IMR-90 (cell line): ENCODE data around the gene DLL1. TPM values are rescaled to one million over a fixed set of nuclear protein-coding genes. Genes with fewer than 3 reads are reported as not detected.

ENCODE experiments used
- ATAC-seq: fragments of 200-7000 bp; cut with Tn5 transposase; 2 replicates; pipeline ENCODE4 v1.9.1; 2020; ENCODE audit warnings: low read depth, mild to moderate bottlenecking, moderate library complexity
- BruUV-seq: library from RNA; stranded (reverse); fragments of 400-500 nt; replicated peaks from 2 replicates; lab custom pipeline; 2021; lab: Mats Ljungman, UMichigan
- CTCF ChIA-PET: fragments of 300-600 bp; formaldehyde crosslinking; extraction: SDS; loops from one replicate; lab custom pipeline; 2021; ENCODE audit warnings: antibody characterized with exemption; lab: Yijun Ruan, JAX
- POLR2A ChIA-PET: fragments of 300-600 bp; sonication (Branson Sonifier 250); formaldehyde crosslinking; loops from one replicate; lab custom pipeline; 2022; ENCODE audit warnings: antibody characterized with exemption; ENCODE audit not compliant: unreplicated experiment; lab: Charles Lee
- DNase-seq: peaks from one replicate; pipeline ENCODE4 v3.0.0; 2013
- H2AFZ ChIP-seq: replicated peaks from 2 replicates; pipeline ENCODE3; 2013; ENCODE audit warnings: low read length, mild to moderate bottlenecking; ENCODE audit not compliant: poor library complexity
- H2AK5ac ChIP-seq: 2 replicates; pipeline ENCODE4 v1.6.1; 2013; ENCODE audit warnings: low read depth, low read length, inconsistent platforms
- H2AK9ac ChIP-seq: replicated peaks from 2 replicates; pipeline ENCODE3; 2013; ENCODE audit warnings: mild to moderate bottlenecking, low read depth, low read length, moderate library complexity; ENCODE audit not compliant: poor library complexity
- H2BK120ac ChIP-seq: 2 replicates; pipeline ENCODE4 v1.6.1; 2013; ENCODE audit warnings: low read depth, low read length, inconsistent platforms
- H2BK15ac ChIP-seq: 3 replicates; pipeline ENCODE4 v1.6.1; 2013; ENCODE audit warnings: low read depth, low read length, inconsistent platforms
- H2BK20ac ChIP-seq: 2 replicates; pipeline ENCODE4 v1.6.1; 2013; ENCODE audit warnings: low read depth, mild to moderate bottlenecking, inconsistent platforms, low read length, moderate library complexity
- H2BK5ac ChIP-seq: 2 replicates; pipeline ENCODE4 v1.6.1; 2013; ENCODE audit warnings: mild to moderate bottlenecking, low read depth, low read length, inconsistent platforms; ENCODE audit not compliant: poor library complexity, severe bottlenecking
- H3K14ac ChIP-seq: replicated peaks from 2 replicates; pipeline ENCODE4 v1.6.1; 2013; ENCODE audit warnings: low read depth, low read length, inconsistent platforms
- H3K18ac ChIP-seq: 2 replicates; pipeline ENCODE4 v1.6.1; 2013; ENCODE audit warnings: low read depth, low read length, control low read depth
- H3K23ac ChIP-seq: 2 replicates; pipeline ENCODE4 v1.6.1; 2013; ENCODE audit warnings: low read depth, low read length, inconsistent platforms
- H3K27ac ChIP-seq: 2 replicates; pipeline ENCODE4 v1.5.1; 2013; ENCODE audit warnings: mild to moderate bottlenecking, control low read depth, low read length; ENCODE audit not compliant: insufficient read depth
- H3K27me3 ChIP-seq: 2 replicates; pipeline ENCODE4 v1.6.1; 2013; ENCODE audit warnings: low read length; ENCODE audit not compliant: control insufficient read depth, insufficient read depth
- H3K36me3 ChIP-seq: 2 replicates; pipeline ENCODE4 v1.6.1; 2013; ENCODE audit warnings: low read length, mixed read lengths; ENCODE audit not compliant: control insufficient read depth, insufficient read depth
- H3K4ac ChIP-seq: 2 replicates; pipeline ENCODE4 v1.6.1; 2013; ENCODE audit warnings: low read depth, low read length, inconsistent platforms
- H3K4me1 ChIP-seq: 2 replicates; pipeline ENCODE4 v1.6.1; 2013; ENCODE audit warnings: low read length, mixed read lengths; ENCODE audit not compliant: control insufficient read depth, insufficient read depth
- H3K4me2 ChIP-seq: 2 replicates; pipeline ENCODE4 v1.6.1; 2013; ENCODE audit warnings: low read depth, mild to moderate bottlenecking, control low read depth, low read length, moderate library complexity
- H3K4me3 ChIP-seq: 2 replicates; pipeline ENCODE4 v1.5.1; 2013; ENCODE audit warnings: low read depth, mild to moderate bottlenecking, control low read depth, low read length, moderate library complexity; ENCODE audit not compliant: insufficient read depth
- H3K56ac ChIP-seq: 2 replicates; pipeline ENCODE4 v1.6.1; 2013; ENCODE audit warnings: low read length, inconsistent platforms; ENCODE audit not compliant: insufficient read depth; ENCODE audit errors: extremely low read depth
- H3K79me1 ChIP-seq, 2 experiments: 2 replicates each; pipeline ENCODE4 v1.6.1; 2013; ENCODE audit warnings: low read length in 2 of 2, inconsistent platforms in 1 of 2, low read depth in 1 of 2
- H3K9ac ChIP-seq: 2 replicates; pipeline ENCODE4 v1.6.1; 2013; ENCODE audit warnings: low read depth, low read length, control low read depth
- H3K9me1 ChIP-seq: 2 replicates; pipeline ENCODE4 v1.6.1; 2013; ENCODE audit warnings: low read length, inconsistent platforms; ENCODE audit not compliant: insufficient read depth
- H3K9me3 ChIP-seq: 2 replicates; pipeline ENCODE4 v1.6.1; 2013; ENCODE audit warnings: low read length; ENCODE audit not compliant: control insufficient read depth, insufficient read depth
- H4K20me1 ChIP-seq: 2 replicates; pipeline ENCODE4 v1.6.1; 2013; ENCODE audit warnings: low read length, inconsistent platforms; ENCODE audit not compliant: insufficient read depth
- H4K5ac ChIP-seq: 2 replicates; pipeline ENCODE4 v1.6.1; 2013; ENCODE audit warnings: mild to moderate bottlenecking, low read depth, low read length, control low read depth
- H4K8ac ChIP-seq, 2 experiments: 2 replicates each; pipeline ENCODE4 v1.6.1; 2013; ENCODE audit warnings: low read depth in 2 of 2, low read length in 2 of 2, control low read depth in 1 of 2, inconsistent platforms in 1 of 2
- H4K91ac ChIP-seq: 2 replicates; pipeline ENCODE4 v1.6.1; 2013; ENCODE audit warnings: low read depth, low read length, inconsistent platforms; ENCODE audit not compliant: insufficient read depth
- BHLHE40 ChIP-seq: fragments of 150-350 bp; IDR thresholded peaks from 2 replicates; pipeline ENCODE4 v1.6.1; 2016; ENCODE audit warnings: mild to moderate bottlenecking, low read depth, low read length
- CEBPB ChIP-seq: IDR thresholded peaks from 2 replicates; pipeline ENCODE4 v1.6.1; 2012; ENCODE audit warnings: low read depth, low read length, improper control_type of control experiment
- CHD1 ChIP-seq: IDR thresholded peaks from 2 replicates; pipeline ENCODE4 v1.6.1; 2012; ENCODE audit warnings: low read depth, low read length, improper control_type of control experiment
- FOS ChIP-seq: fragments of 150-350 bp; IDR thresholded peaks from 2 replicates; pipeline ENCODE4 v1.6.1; 2016; ENCODE audit warnings: low read depth, low read length
- MAFK ChIP-seq: IDR thresholded peaks from 2 replicates; pipeline ENCODE4 v1.6.1; 2012; ENCODE audit warnings: low read depth, low read length, improper control_type of control experiment
- MAZ ChIP-seq: IDR thresholded peaks from 2 replicates; pipeline ENCODE4 v1.6.1; 2012; ENCODE audit warnings: low read depth, mild to moderate bottlenecking, low read length, improper control_type of control experiment, moderate library complexity, borderline replicate concordance
- MXI1 ChIP-seq: IDR thresholded peaks from 2 replicates; pipeline ENCODE4 v1.6.1; 2012; ENCODE audit warnings: low read depth, mild to moderate bottlenecking, low read length, moderate library complexity, borderline replicate concordance
- NFE2L2 ChIP-seq: fragments of 150-350 bp; IDR thresholded peaks from 2 replicates; pipeline ENCODE4 v1.6.1; 2016; ENCODE audit warnings: low read depth, mild to moderate bottlenecking, low read length
- POLR2A ChIP-seq: IDR thresholded peaks from 2 replicates; pipeline ENCODE4 v1.6.1; 2012; ENCODE audit warnings: mild to moderate bottlenecking, low read depth, low read length
- RAD21 ChIP-seq: IDR thresholded peaks from 2 replicates; pipeline ENCODE4 v1.6.1; 2012; ENCODE audit warnings: low read length, improper control_type of control experiment
- RCOR1 ChIP-seq: IDR thresholded peaks from 2 replicates; pipeline ENCODE4 v1.6.1; 2012; ENCODE audit warnings: mild to moderate bottlenecking, low read length, improper control_type of control experiment; ENCODE audit not compliant: insufficient replicate concordance
- RFX5 ChIP-seq: IDR thresholded peaks from 2 replicates; pipeline ENCODE4 v1.8.0; 2012; ENCODE audit warnings: low read depth, mild to moderate bottlenecking, low read length, moderate library complexity
- SMC3 ChIP-seq: fragments of 150-350 bp; IDR thresholded peaks from 2 replicates; pipeline ENCODE4 v1.6.1; 2016; ENCODE audit warnings: low read depth, mild to moderate bottlenecking, antibody characterized with exemption, low read length, moderate library complexity
- WGBS, 2 experiments: methylation state at CpG; one replicate each; pipeline versions ENCODE4 v1.1.5 to v1.1.7; 2013; ENCODE audit warnings: missing lambda C conversion rate in 2 of 2; ENCODE audit not compliant: insufficient read length in 1 of 2; ENCODE audit errors: extremely low coverage in 2 of 2; 5-methylcytosine and 5-hydroxymethylcytosine counted together
- dilution Hi-C: fragments of 300-500 bp; cut with HindIII; formaldehyde crosslinking; loops from one replicate; pipeline ENCODE4 v1.14.3; 2018; ENCODE audit warnings: low sequenced_read_pairs; ENCODE audit not compliant: unreplicated experiment
- in situ Hi-C: fragments of 300-500 bp; cut with MboI; formaldehyde crosslinking; loops from 3 replicates; pipeline ENCODE4 v1.14.3; 2019; ENCODE audit warnings: low sequenced_read_pairs, inconsistent platforms, mixed read lengths
- intact Hi-C: fragments of 100-400 bp; cut with micrococcal nuclease; formaldehyde crosslinking; loops from 2 replicates; pipeline ENCODE4 v1.10.0; 2022
- polyA plus RNA-seq, 3 experiments: library from polyadenylated mRNA; depleted of rRNA; stranded (reverse); fragments of >200 nt; gene quantifications; 2 replicates each; pipeline ENCODE4 v1.2.3, GENCODE V29; 2012; ENCODE audit warnings: low replicate concordance in 1 of 3
- total RNA-seq: library from RNA; depleted of rRNA; stranded (reverse); fragments of >200 nt; gene quantifications from 2 replicates; pipeline ENCODE4 v1.2.3, GENCODE V29; 2012
- TF ChIP-seq, protein P1 (sequence below): conservative IDR thresholded peaks from 2 replicates; pipeline ENCODE4 v1.5.1; 2012; ENCODE audit warnings: mild to moderate bottlenecking, low read depth, low read length, improper control_type of control experiment
- TF ChIP-seq, protein P2 (sequence below): fragments of 150-350 bp; IDR thresholded peaks from 2 replicates; pipeline ENCODE4 v1.6.1; 2017; ENCODE audit warnings: mild to moderate bottlenecking, antibody characterized with exemption, low read length, low read depth
- TF ChIP-seq, protein P3 (sequence below): fragments of 150-350 bp; IDR thresholded peaks from 2 replicates; pipeline ENCODE4 v1.6.1; 2016; ENCODE audit warnings: low read depth, mild to moderate bottlenecking, low read length, moderate library complexity, borderline replicate concordance

DLL1 gene
- total and polyA plus RNA-seq, 2 of the 4 experiments (the other 2 are of a cell fraction), result under 0.01 to 0.31 TPM

DNA sequence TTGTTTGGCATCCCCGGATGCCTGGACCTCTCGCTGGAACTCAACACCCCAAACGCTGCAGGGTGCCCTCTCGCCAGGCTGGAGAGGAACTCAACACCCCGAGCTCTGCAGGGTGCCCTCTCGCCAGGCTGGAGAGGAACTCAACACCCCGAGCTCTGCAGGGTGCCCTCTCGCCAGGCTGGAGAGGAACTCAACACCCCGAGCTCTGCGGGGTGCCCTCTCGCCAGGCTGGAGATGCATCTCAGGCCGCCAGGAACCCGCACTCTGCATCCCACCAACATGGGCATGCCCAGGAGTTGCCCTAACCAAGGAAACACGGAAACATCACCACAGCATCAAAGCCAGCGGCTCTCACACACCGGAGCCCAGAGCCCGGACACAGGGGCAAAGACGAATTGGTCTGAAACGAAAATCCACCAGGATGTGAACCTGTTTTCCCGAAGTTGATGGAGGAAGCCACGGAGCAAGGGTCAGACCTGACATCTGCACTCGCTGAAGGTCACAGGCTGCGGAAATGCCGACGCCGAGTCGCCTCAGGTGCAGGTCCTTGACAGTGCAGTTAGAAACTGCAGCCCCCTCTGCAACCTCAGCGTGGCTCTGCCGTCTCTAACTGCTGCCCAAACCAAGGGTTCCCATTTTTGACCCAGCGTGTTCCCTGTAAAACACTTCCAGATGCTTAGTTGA, 37.5 kb downstream of the DLL1 start:
- no peak overlapping the region for H2AK5ac ChIP-seq
- BruUV-seq, result no TSS peak
- no peak for ATAC-seq
- no peak overlapping the region for H4K8ac ChIP-seq
- no peak for TF ChIP-seq POLR2A
- TF ChIP-seq SMC3, result no peak
- no peak for TF ChIP-seq NFE2L2
- TF ChIP-seq, protein P1, sequence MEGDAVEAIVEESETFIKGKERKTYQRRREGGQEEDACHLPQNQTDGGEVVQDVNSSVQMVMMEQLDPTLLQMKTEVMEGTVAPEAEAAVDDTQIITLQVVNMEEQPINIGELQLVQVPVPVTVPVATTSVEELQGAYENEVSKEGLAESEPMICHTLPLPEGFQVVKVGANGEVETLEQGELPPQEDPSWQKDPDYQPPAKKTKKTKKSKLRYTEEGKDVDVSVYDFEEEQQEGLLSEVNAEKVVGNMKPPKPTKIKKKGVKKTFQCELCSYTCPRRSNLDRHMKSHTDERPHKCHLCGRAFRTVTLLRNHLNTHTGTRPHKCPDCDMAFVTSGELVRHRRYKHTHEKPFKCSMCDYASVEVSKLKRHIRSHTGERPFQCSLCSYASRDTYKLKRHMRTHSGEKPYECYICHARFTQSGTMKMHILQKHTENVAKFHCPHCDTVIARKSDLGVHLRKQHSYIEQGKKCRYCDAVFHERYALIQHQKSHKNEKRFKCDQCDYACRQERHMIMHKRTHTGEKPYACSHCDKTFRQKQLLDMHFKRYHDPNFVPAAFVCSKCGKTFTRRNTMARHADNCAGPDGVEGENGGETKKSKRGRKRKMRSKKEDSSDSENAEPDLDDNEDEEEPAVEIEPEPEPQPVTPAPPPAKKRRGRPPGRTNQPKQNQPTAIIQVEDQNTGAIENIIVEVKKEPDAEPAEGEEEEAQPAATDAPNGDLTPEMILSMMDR, result no peak
- TF ChIP-seq, protein P2, sequence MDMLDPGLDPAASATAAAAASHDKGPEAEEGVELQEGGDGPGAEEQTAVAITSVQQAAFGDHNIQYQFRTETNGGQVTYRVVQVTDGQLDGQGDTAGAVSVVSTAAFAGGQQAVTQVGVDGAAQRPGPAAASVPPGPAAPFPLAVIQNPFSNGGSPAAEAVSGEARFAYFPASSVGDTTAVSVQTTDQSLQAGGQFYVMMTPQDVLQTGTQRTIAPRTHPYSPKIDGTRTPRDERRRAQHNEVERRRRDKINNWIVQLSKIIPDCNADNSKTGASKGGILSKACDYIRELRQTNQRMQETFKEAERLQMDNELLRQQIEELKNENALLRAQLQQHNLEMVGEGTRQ, result no peak
- no peak for TF ChIP-seq MAZ
- no peak for TF ChIP-seq FOS
- no peak for TF ChIP-seq CHD1
- TF ChIP-seq, protein P3, sequence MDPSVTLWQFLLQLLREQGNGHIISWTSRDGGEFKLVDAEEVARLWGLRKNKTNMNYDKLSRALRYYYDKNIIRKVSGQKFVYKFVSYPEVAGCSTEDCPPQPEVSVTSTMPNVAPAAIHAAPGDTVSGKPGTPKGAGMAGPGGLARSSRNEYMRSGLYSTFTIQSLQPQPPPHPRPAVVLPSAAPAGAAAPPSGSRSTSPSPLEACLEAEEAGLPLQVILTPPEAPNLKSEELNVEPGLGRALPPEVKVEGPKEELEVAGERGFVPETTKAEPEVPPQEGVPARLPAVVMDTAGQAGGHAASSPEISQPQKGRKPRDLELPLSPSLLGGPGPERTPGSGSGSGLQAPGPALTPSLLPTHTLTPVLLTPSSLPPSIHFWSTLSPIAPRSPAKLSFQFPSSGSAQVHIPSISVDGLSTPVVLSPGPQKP, result no peak
- TF ChIP-seq RCOR1, result no peak
- no peak for TF ChIP-seq RFX5
- no peak for TF ChIP-seq CEBPB
- TF ChIP-seq MXI1, result no peak
- TF ChIP-seq MAFK, result no peak
- no peak for TF ChIP-seq RAD21
- TF ChIP-seq BHLHE40, result no peak
- H4K91ac ChIP-seq, result no peak overlapping the region
- dilution Hi-C loops (no loop called here), in situ Hi-C loops (no loop called here), intact Hi-C loops (no loop called here)
- no peaks in the 10 kb centered on the region for H3K9me1 ChIP-seq
- H4K20me1 ChIP-seq, result no peaks in the 10 kb centered on the region
- H3K79me1 ChIP-seq, result no peaks in the 10 kb centered on the region
- no peak overlapping the region for H3K23ac ChIP-seq
- H3K9me3 ChIP-seq, result no peaks in the 10 kb centered on the region
- no peak overlapping the region for H3K18ac ChIP-seq
- ChIA-PET POLR2A (no interaction called here), CTCF (no interaction called here)
- no peak overlapping the region for H3K27ac ChIP-seq
- 66% methylated on average over 13 of the region's 30 CpGs; no CpG with 5 or more reads in 1 of the 2 experiments for WGBS, 2 experiments
- H3K27me3 ChIP-seq, result peaks cover 7% of the 10 kb centered on the region; the same call in 1 of the 2 replicates
- no peak overlapping the region for H3K14ac ChIP-seq
- peak overlapping the region; percentile 32 for H2AFZ ChIP-seq
- H2BK5ac ChIP-seq, result no peak overlapping the region
- no peak for DNase-seq
- H3K4me3 ChIP-seq, result no peak overlapping the region
- H3K56ac ChIP-seq, result no peak overlapping the region
- H2BK20ac ChIP-seq, result no peak overlapping the region
- H3K36me3 ChIP-seq, result no peaks in the 10 kb centered on the region
- no peak overlapping the region for H2AK9ac ChIP-seq
- H2BK15ac ChIP-seq, result no peak overlapping the region
- no peak overlapping the region for H3K9ac ChIP-seq
- H2BK120ac ChIP-seq, result no peak overlapping the region
- H4K5ac ChIP-seq, result no peak overlapping the region
- H3K4me1 ChIP-seq, result no peaks in the 10 kb centered on the region
- H3K4me2 ChIP-seq, result no peak overlapping the region
- H3K4ac ChIP-seq, result no peak overlapping the region
